Mesenchymal stem cell (in vitro differentiated cells and primary cell): ENCODE data around the gene ZNF92.
A peak's percentile ranks its signal among the peaks of the same experiment; 100 is the strongest.

Experiments
- DNase-seq: peaks from one replicate; pipeline ENCODE4 v3.0.0-alpha.2; 2013
- H2AFZ ChIP-seq: one replicate; pipeline ENCODE4 v1.6.1; 2013; ENCODE audit warnings: low read depth, mild to moderate bottlenecking, control low read depth, inconsistent platforms, low read length, moderate library complexity
- H2AK5ac ChIP-seq: 2 replicates; pipeline ENCODE4 v1.6.1; 2013; ENCODE audit warnings: low read length, moderate library complexity, mild to moderate bottlenecking, inconsistent platforms; ENCODE audit not compliant: severe bottlenecking
- H2BK120ac ChIP-seq: one replicate; pipeline ENCODE4 v1.6.1; 2013; ENCODE audit warnings: low read depth, mild to moderate bottlenecking, inconsistent platforms, low read length, moderate library complexity
- H2BK12ac ChIP-seq, 2 experiments: one replicate each; pipeline ENCODE4 v1.6.1; 2013; ENCODE audit warnings: inconsistent platforms in 2 of 2, low read length in 2 of 2, mild to moderate bottlenecking in 2 of 2, moderate library complexity in 2 of 2, control low read depth in 1 of 2
- H2BK15ac ChIP-seq: one replicate; pipeline ENCODE4 v1.6.1; 2013; ENCODE audit warnings: mild to moderate bottlenecking, low read depth, inconsistent platforms; ENCODE audit not compliant: poor library complexity, severe bottlenecking
- H2BK5ac ChIP-seq: 2 replicates; pipeline ENCODE4 v1.6.1; 2013; ENCODE audit warnings: low read depth, mild to moderate bottlenecking, low read length, control low read depth, inconsistent platforms; ENCODE audit not compliant: poor library complexity, severe bottlenecking
- H3K14ac ChIP-seq, 2 experiments: one replicate each; pipeline ENCODE4 v1.6.1; 2013; ENCODE audit warnings: inconsistent platforms in 2 of 2, low read length in 2 of 2, control low read depth in 1 of 2, mild to moderate bottlenecking in 1 of 2, moderate library complexity in 1 of 2
- H3K18ac ChIP-seq, 2 experiments: one replicate each; pipeline ENCODE4 v1.6.1; 2013; ENCODE audit warnings: inconsistent platforms in 2 of 2, low read length in 2 of 2, control low read depth in 1 of 2, low read depth in 1 of 2, mild to moderate bottlenecking in 1 of 2
- H3K23ac ChIP-seq, 2 experiments: one replicate each; pipeline ENCODE4 v1.6.1; 2013; ENCODE audit warnings: inconsistent platforms in 2 of 2, low read length in 2 of 2, mild to moderate bottlenecking in 2 of 2, moderate library complexity in 2 of 2, control low read depth in 1 of 2
- H3K27ac ChIP-seq: 2 replicates; pipeline ENCODE4 v1.5.1; 2013; ENCODE audit warnings: mild to moderate bottlenecking, moderate library complexity, low read length, control low read depth, inconsistent platforms; ENCODE audit not compliant: poor library complexity, severe bottlenecking
- H3K27me3 ChIP-seq, 2 experiments: 2 replicates each; pipeline versions ENCODE4 v1.6.1 to v1.7.0; 2013; ENCODE audit warnings: low read length in 2 of 2, mild to moderate bottlenecking in 2 of 2, moderate library complexity in 2 of 2, control low read depth in 1 of 2, inconsistent platforms in 1 of 2; ENCODE audit not compliant: control insufficient read depth in 1 of 2, insufficient read depth in 1 of 2
- H3K36me3 ChIP-seq, 2 experiments: 2 replicates each; pipeline versions ENCODE4 v1.6.1 to v1.7.0; 2013; ENCODE audit warnings: low read length in 2 of 2, control low read depth in 1 of 2, inconsistent platforms in 1 of 2, low read depth in 1 of 2, mild to moderate bottlenecking in 1 of 2; ENCODE audit not compliant: insufficient read depth in 2 of 2, control insufficient read depth in 1 of 2
- H3K4ac ChIP-seq, 2 experiments: one replicate each; pipeline ENCODE4 v1.6.1; 2013; ENCODE audit warnings: inconsistent platforms in 2 of 2, low read length in 2 of 2, mild to moderate bottlenecking in 2 of 2, moderate library complexity in 2 of 2, control low read depth in 1 of 2, low read depth in 1 of 2
- H3K4me1 ChIP-seq: 2 replicates; pipeline ENCODE4 v1.6.1; 2013; ENCODE audit warnings: low read depth, low read length, control low read depth; ENCODE audit not compliant: control insufficient read depth, insufficient read depth
- H3K4me2 ChIP-seq: 2 replicates; pipeline ENCODE4 v1.6.1; 2013; ENCODE audit warnings: low read length, mild to moderate bottlenecking, inconsistent platforms; ENCODE audit not compliant: poor library complexity, severe bottlenecking
- H3K4me3 ChIP-seq, 2 experiments: 2 replicates each; pipeline versions ENCODE4 v1.5.1 to v1.7.0; 2013; ENCODE audit warnings: low read length in 2 of 2, mild to moderate bottlenecking in 2 of 2, control low read depth in 1 of 2, low read depth in 1 of 2; ENCODE audit not compliant: insufficient read depth in 1 of 2
- H3K79me1 ChIP-seq: replicated peaks from 2 replicates; pipeline ENCODE4 v1.6.1; 2013; ENCODE audit warnings: mild to moderate bottlenecking, control low read depth, low read length, inconsistent platforms; ENCODE audit not compliant: poor library complexity, severe bottlenecking
- H3K9ac ChIP-seq: 2 replicates; pipeline ENCODE4 v1.7.0; 2013; ENCODE audit warnings: mild to moderate bottlenecking, low read length, moderate library complexity
- H3K9me3 ChIP-seq: 2 replicates; pipeline ENCODE4 v1.7.0; 2013; ENCODE audit warnings: mild to moderate bottlenecking, low read length; ENCODE audit not compliant: control insufficient read depth
- H4K8ac ChIP-seq: one replicate; pipeline ENCODE4 v1.6.1; 2013; ENCODE audit warnings: inconsistent platforms, mild to moderate bottlenecking, low read length, moderate library complexity
- H4K91ac ChIP-seq: one replicate; pipeline ENCODE4 v1.6.1; 2013; ENCODE audit warnings: mild to moderate bottlenecking, low read length, inconsistent platforms
- WGBS: methylation state at CpG from one replicate; pipeline ENCODE4 v1.1.7; 2013; ENCODE audit warnings: mixed read lengths; 5-methylcytosine and 5-hydroxymethylcytosine counted together

ZNF92 gene

DNA sequence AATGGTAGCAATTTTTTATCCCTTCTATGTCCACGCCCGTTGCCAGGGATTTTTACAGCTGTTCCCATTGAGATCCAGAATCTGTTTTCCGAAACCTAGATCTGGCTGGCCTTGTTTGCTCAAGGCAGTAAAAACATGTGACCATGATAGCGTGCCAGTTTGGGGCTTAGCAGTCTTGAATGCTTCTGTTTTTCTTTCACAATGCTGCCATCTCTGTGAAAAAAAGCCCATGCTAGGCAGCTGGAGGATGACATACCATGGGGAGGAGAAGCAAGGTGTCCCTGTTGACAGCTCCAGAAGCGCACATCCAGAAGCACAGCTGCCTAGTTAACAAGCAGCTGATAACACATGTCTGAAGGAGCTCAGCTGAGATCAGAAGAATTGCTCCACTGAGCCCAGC is 2.2 kb upstream of the ZNF92 start:
- no peak overlapping the region for H3K23ac ChIP-seq
- H3K18ac ChIP-seq, result no peak overlapping the region
- no peak overlapping the region for H3K4me3 ChIP-seq
- H2BK120ac ChIP-seq, result no peak overlapping the region
- DNase-seq, result no peak
- H3K14ac ChIP-seq, result no peak overlapping the region
- no peak overlapping the region for H2AFZ ChIP-seq
- H4K91ac ChIP-seq, result no peak overlapping the region
- H2BK5ac ChIP-seq, result no peak overlapping the region
- no peak overlapping the region for H2BK15ac ChIP-seq
- H3K79me1 ChIP-seq, result peaks cover 1% of the 10 kb centered on the region
- H2AK5ac ChIP-seq, result no peak overlapping the region
- H3K9ac ChIP-seq, result no peak overlapping the region
- H3K4me1 ChIP-seq, result peaks cover 2% of the 10 kb centered on the region
- no peak overlapping the region for H2BK12ac ChIP-seq
- no peak overlapping the region for H3K27ac ChIP-seq
- no peak overlapping the region for H3K4me2 ChIP-seq
- H3K4ac ChIP-seq, result no peak overlapping the region
- no peak overlapping the region for H4K8ac ChIP-seq
- 85% methylated on average over 5 of the region's 5 CpGs for WGBS
- no peaks in the 10 kb centered on the region for H3K27me3 ChIP-seq
- H3K9me3 ChIP-seq, result no peaks in the 10 kb centered on the region
- H3K36me3 ChIP-seq, result peaks cover 2% of the 10 kb centered on the region in 2 experiments

DNA sequence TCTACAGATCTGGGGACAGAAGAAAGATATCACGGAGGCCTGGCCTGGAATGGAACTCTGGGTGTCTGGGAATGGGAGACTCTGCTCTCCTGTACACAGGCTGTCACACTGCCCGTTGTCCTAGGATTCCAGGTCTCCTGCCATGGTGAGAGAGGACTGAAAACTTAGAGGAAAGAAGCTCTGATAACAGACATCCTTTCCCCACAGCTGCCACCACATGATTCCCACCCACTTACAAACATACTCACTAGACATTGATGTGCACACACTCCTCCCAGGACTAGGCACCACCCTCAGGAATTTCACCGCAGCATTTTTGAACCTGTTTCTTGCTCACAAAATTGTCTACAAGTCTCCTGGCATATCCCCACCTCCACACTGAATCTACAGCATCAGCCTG is 5.7 kb downstream of the ZNF92 start:
- Histone ChIP-seq H2BK120ac (no peak overlapping the region), H3K27ac (no peak overlapping the region), H4K8ac (no peak overlapping the region), H3K4ac (no peak overlapping the region), H2BK12ac (no peak overlapping the region), H2BK15ac (no peak overlapping the region), H3K14ac (peak overlapping the region in 1 of 2 experiments; percentile 20), H3K27me3 (no peaks in the 10 kb centered on the region), H3K79me1 (peaks cover 17% of the 10 kb centered on the region), H3K23ac (no peak overlapping the region), H4K91ac (no peak overlapping the region), H3K36me3 (peaks cover 14 to 20% of the 10 kb centered on the region in 2 experiments), H3K4me2 (no peak overlapping the region), H3K18ac (no peak overlapping the region), H3K4me1 (peaks cover 2% of the 10 kb centered on the region), H3K9me3 (no peaks in the 10 kb centered on the region), H3K9ac (no peak overlapping the region), H2AK5ac (no peak overlapping the region), H2AFZ (no peak overlapping the region), H3K4me3 (no peak overlapping the region), H2BK5ac (no peak overlapping the region)
- DNase-seq, result no peak
- WGBS, result 93% methylated on average over 3 of the region's 3 CpGs

DNA sequence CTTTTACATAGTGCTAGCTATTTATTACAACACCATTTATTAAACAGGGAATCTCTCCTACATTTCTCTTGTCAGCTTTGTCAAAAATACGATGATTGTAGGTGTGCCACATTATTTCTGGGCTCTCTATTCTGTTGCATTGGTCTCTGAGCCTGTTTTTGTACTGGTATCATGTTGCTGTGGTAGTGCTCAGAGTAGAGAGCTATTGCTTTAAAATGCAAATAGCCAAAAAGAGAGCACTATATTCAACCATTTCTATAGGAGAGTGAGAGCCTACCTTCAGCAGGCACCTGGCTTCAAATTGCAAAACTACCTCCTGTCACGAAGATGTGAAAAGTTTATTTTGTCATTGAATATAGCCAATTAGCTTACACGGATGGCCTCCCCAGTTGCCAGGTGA is 8.1 kb downstream of the ZNF92 start:
- 100% methylated on average over 2 of the region's 3 CpGs for WGBS
- no peak for DNase-seq
- H3K79me1 ChIP-seq, result peaks cover 17% of the 10 kb centered on the region

DNA sequence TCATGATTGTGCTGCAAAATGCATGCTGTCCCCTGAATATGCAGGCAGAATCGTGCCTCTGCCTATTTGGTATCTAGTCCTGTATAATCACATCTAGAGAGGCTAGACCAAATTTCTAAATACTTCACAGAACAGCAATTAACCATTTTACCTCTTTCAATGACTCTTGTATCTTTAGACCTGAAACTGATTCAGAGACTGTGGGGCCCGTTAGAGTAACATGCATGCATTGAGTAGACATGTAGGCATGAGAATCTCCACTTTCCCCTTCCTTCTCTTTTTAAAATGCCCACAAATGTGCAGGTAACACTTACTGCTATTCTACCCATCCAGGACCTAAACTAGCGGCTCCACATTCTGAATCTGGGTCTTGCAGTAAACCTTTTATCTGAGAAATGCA is 8.8 kb downstream of the ZNF92 start:
- Histone ChIP-seq H3K9ac (no peak overlapping the region), H2AFZ (no peak overlapping the region), H4K8ac (no peak overlapping the region), H3K4me2 (no peak overlapping the region), H2BK120ac (no peak overlapping the region), H3K9me3 (no peaks in the 10 kb centered on the region), H2BK12ac (no peak overlapping the region), H3K36me3 (peaks cover 10 to 11% of the 10 kb centered on the region in 2 experiments), H4K91ac (no peak overlapping the region), H2BK15ac (no peak overlapping the region), H2BK5ac (no peak overlapping the region), H3K4ac (no peak overlapping the region), H2AK5ac (no peak overlapping the region), H3K14ac (no peak overlapping the region), H3K4me1 (no peaks in the 10 kb centered on the region), H3K4me3 (no peak overlapping the region), H3K27me3 (no peaks in the 10 kb centered on the region), H3K23ac (no peak overlapping the region), H3K27ac (no peak overlapping the region), H3K79me1 (peaks cover 15% of the 10 kb centered on the region), H3K18ac (no peak overlapping the region)
- 93% methylated on average over 3 of the region's 3 CpGs for WGBS
- DNase-seq, result no peak

More for the DNA sequence above, 8.1 kb downstream of the ZNF92 start:
- no peak overlapping the region for H2AFZ ChIP-seq
- H3K23ac ChIP-seq, result no peak overlapping the region
- no peak overlapping the region for H4K8ac ChIP-seq
- peak overlapping the region; percentile 44 for H2BK5ac ChIP-seq
- peaks cover 11 to 15% of the 10 kb centered on the region in 2 experiments for H3K36me3 ChIP-seq
- H3K4me2 ChIP-seq, result no peak overlapping the region
- H3K9me3 ChIP-seq, result no peaks in the 10 kb centered on the region
- no peak overlapping the region for H2BK15ac ChIP-seq
- no peak overlapping the region for H2BK120ac ChIP-seq
- H4K91ac ChIP-seq, result no peak overlapping the region
- no peak overlapping the region for H2BK12ac ChIP-seq
- H3K4me3 ChIP-seq, result no peak overlapping the region
- H3K4me1 ChIP-seq, result no peaks in the 10 kb centered on the region
- H3K27ac ChIP-seq, result no peak overlapping the region
- no peak overlapping the region for H3K14ac ChIP-seq
- no peak overlapping the region for H3K9ac ChIP-seq
- no peak overlapping the region for H2AK5ac ChIP-seq
- no peak overlapping the region for H3K18ac ChIP-seq
- no peaks in the 10 kb centered on the region for H3K27me3 ChIP-seq
- no peak overlapping the region for H3K4ac ChIP-seq
